ENCODE data around the gene SH3TC2. TPM values are rescaled to one million over a fixed set of nuclear protein-coding genes. Genes with fewer than 3 reads are reported as not detected.

Gene SH3TC2
- polyA plus RNA-seq, 1 experiment, result 1.9 TPM

- CTCF ChIA-PET, result interaction anchor here (0.9 to 4.2 kb wide), 12 partner anchors 9 to 156 kb away, joined by 3 to 16 read pairs (median 4); no protein-coding TSS in a partner anchor
- TF ChIP-seq, protein P1, sequence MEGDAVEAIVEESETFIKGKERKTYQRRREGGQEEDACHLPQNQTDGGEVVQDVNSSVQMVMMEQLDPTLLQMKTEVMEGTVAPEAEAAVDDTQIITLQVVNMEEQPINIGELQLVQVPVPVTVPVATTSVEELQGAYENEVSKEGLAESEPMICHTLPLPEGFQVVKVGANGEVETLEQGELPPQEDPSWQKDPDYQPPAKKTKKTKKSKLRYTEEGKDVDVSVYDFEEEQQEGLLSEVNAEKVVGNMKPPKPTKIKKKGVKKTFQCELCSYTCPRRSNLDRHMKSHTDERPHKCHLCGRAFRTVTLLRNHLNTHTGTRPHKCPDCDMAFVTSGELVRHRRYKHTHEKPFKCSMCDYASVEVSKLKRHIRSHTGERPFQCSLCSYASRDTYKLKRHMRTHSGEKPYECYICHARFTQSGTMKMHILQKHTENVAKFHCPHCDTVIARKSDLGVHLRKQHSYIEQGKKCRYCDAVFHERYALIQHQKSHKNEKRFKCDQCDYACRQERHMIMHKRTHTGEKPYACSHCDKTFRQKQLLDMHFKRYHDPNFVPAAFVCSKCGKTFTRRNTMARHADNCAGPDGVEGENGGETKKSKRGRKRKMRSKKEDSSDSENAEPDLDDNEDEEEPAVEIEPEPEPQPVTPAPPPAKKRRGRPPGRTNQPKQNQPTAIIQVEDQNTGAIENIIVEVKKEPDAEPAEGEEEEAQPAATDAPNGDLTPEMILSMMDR (IDR thresholded peaks at IDR 0.05; ENCODE audit: insufficient read depth, low read depth, low read length), result no peak
- Histone ChIP-seq H3K36me3 (ENCODE audit: control insufficient read depth, insufficient read depth, low read length) (no peaks in the 10 kb centered on the region), H3K27me3 (ENCODE audit: control insufficient read depth, insufficient read depth, low read length) (no peaks in the 10 kb centered on the region), H3K4me3 (ENCODE audit: low read depth, low read length) (no peak overlapping the region)
- POLR2A ChIA-PET, result interaction anchor here (0.6 kb wide), 1 partner anchor 9 kb away, joined by 3 read pairs; no protein-coding TSS in a partner anchor
- DNase-seq (ENCODE audit: low read depth), result peak; percentile 85
Measured at GRCh38 chr5:148976569-148977381, 86.1 kb downstream of the SH3TC2 start.

- Histone ChIP-seq H3K4me3 (ENCODE audit: low read depth, low read length) (no peak overlapping the region), H3K27me3 (ENCODE audit: control insufficient read depth, insufficient read depth, low read length) (no peaks in the 10 kb centered on the region), H3K36me3 (ENCODE audit: control insufficient read depth, insufficient read depth, low read length) (no peaks in the 10 kb centered on the region)
- ChIA-PET CTCF (interaction anchor here (0.6 to 0.7 kb wide), 2 partner anchors 22 to 58 kb away, joined by 3 read pairs; no protein-coding TSS in a partner anchor), POLR2A (no interaction called here)
- no peak for DNase-seq (ENCODE audit: low read depth)
- TF ChIP-seq, protein P1 (IDR thresholded peaks at IDR 0.05; ENCODE audit: insufficient read depth, low read depth, low read length), result no peak
Measured at GRCh38 chr5:148974642-148975327, 88.1 kb downstream of the SH3TC2 start.

DNA sequence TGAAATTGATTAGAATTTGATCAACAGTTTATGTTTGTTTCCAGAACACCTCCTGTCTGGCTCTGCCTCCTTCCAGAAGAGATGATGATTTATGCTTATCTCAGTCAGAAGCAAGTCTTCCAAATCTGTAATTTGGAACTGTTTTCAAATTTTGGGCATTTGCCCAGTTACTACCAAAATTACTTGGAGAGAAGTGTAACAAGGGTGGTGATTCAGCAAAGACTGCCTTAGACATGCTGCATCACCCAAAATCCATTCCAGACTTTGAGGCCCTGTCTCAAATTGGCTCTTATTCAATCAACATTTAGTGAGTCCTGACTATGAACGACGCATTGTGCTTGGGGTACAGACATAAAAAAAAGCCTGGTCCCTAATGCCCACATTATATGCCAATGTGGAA is 89.4 kb downstream of the SH3TC2 start:
- POLR2A ChIA-PET, result no interaction called here
- Histone ChIP-seq H3K4me3 (ENCODE audit: low read depth, low read length) (no peak overlapping the region), H3K36me3 (ENCODE audit: control insufficient read depth, insufficient read depth, low read length) (no peaks in the 10 kb centered on the region), H3K27me3 (ENCODE audit: control insufficient read depth, insufficient read depth, low read length) (no peaks in the 10 kb centered on the region)
- CTCF ChIA-PET, result interaction anchor here (0.7 to 1.6 kb wide), 2 partner anchors 16 to 62 kb away, joined by 3 to 6 read pairs; no protein-coding TSS in a partner anchor
- DNase-seq (ENCODE audit: low read depth), result no peak
- TF ChIP-seq, protein P1 (IDR thresholded peaks at IDR 0.05; ENCODE audit: insufficient read depth, low read depth, low read length), result no peak

DNA sequence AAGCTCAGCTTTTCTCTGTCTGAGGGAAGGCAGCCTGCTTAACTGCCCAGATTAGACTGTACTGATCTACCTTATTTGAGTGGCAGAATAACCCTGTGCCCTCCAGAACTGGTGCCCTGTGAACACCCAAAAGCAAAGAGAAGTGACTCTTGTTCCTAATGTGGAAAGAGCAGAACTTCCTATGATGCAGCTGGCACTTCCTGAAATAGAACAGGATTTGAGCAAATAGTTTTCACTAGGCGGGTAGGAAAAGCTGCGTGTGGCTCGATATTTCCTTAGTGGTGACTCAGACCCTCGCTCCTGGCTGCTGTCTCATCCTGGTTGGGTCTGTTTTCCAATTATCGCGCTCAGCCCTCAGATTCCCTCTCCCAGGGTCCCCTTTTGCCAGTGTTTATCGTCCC is 89.9 kb downstream of the SH3TC2 start:
- H3K36me3 ChIP-seq (ENCODE audit: control insufficient read depth, insufficient read depth, low read length), result no peaks in the 10 kb centered on the region
- H3K4me3 ChIP-seq (ENCODE audit: low read depth, low read length), result no peak overlapping the region
- CTCF ChIA-PET, result interaction anchor here (1.6 kb wide), 1 partner anchor 15 kb away, joined by 6 read pairs; no protein-coding TSS in a partner anchor
- DNase-seq (ENCODE audit: low read depth), result peak; percentile 57
- TF ChIP-seq, protein P1 (IDR thresholded peaks at IDR 0.05; ENCODE audit: insufficient read depth, low read depth, low read length), result 0 out of 2 replicates have a peak, but pooled peaks have one; percentile 4
- H3K27me3 ChIP-seq (ENCODE audit: control insufficient read depth, insufficient read depth, low read length), result no peaks in the 10 kb centered on the region
- POLR2A ChIA-PET, result no interaction called here

DNA sequence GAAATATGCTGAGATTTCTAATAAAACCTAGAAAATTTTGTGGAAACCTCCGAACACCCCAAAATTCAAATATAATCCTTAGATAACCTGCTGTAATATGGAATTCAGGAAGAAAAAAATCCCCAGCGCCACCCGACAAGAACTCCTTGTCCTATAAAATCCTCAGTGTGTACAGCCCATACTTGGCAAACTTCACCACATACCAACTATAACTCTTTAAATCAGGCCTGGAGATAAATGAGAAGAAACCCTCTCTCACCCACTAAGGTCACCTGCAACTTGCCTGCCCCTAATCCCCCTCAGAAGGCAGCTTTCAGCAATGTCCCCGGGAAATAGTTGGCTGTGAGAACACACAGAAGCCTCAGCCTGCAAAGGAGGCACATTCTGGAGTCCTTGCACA is 90.5 kb downstream of the SH3TC2 start:
- TF ChIP-seq, protein P1 (IDR thresholded peaks at IDR 0.05; ENCODE audit: insufficient read depth, low read depth, low read length), result no peak
- no peak for DNase-seq (ENCODE audit: low read depth)
- CTCF ChIA-PET, result interaction anchor here (1.6 kb wide), 1 partner anchor 15 kb away, joined by 6 read pairs; no protein-coding TSS in a partner anchor
- no peak overlapping the region for H3K4me3 ChIP-seq (ENCODE audit: low read depth, low read length)
- H3K36me3 ChIP-seq (ENCODE audit: control insufficient read depth, insufficient read depth, low read length), result no peaks in the 10 kb centered on the region
- no peaks in the 10 kb centered on the region for H3K27me3 ChIP-seq (ENCODE audit: control insufficient read depth, insufficient read depth, low read length)
- POLR2A ChIA-PET, result no interaction called here
